ENCODE measurements around the gene C1orf35. TPM values are rescaled to one million over a fixed set of nuclear protein-coding genes. Genes with fewer than 3 reads are reported as not detected.
A peak's percentile ranks its signal among the peaks of the same experiment; 100 is the strongest.

The C1orf35 gene
- total RNA-seq, 1 donor, result 5.6 TPM

DNA sequence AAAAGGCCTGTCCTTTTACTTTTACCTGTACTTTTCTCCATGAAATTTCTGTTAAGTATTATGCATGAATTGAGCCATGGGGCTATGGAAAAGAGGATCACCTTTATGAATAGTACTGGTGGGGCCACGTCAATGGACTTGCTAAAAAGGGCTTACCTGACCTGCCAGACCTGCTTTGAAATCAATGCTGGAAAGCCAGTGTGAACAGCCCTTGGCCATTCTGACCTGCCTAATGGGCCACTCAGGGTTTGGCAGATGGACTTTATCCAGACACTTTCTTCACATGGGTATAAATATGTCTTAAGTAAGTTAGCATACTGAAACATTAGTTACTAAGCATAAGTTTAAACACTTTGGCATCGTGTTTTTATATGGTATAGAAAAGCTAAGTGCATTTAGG, 28.6 kb upstream of the C1orf35 start:
- DNase-seq (ENCODE audit: low read depth), result no peak
- no peak overlapping the region for H3K4me3 ChIP-seq (ENCODE audit: low read depth, low read length)
- TF ChIP-seq, protein P1, sequence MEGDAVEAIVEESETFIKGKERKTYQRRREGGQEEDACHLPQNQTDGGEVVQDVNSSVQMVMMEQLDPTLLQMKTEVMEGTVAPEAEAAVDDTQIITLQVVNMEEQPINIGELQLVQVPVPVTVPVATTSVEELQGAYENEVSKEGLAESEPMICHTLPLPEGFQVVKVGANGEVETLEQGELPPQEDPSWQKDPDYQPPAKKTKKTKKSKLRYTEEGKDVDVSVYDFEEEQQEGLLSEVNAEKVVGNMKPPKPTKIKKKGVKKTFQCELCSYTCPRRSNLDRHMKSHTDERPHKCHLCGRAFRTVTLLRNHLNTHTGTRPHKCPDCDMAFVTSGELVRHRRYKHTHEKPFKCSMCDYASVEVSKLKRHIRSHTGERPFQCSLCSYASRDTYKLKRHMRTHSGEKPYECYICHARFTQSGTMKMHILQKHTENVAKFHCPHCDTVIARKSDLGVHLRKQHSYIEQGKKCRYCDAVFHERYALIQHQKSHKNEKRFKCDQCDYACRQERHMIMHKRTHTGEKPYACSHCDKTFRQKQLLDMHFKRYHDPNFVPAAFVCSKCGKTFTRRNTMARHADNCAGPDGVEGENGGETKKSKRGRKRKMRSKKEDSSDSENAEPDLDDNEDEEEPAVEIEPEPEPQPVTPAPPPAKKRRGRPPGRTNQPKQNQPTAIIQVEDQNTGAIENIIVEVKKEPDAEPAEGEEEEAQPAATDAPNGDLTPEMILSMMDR (IDR thresholded peaks at IDR 0.05; ENCODE audit: insufficient read depth, low read depth, low read length), result no peak

DNA sequence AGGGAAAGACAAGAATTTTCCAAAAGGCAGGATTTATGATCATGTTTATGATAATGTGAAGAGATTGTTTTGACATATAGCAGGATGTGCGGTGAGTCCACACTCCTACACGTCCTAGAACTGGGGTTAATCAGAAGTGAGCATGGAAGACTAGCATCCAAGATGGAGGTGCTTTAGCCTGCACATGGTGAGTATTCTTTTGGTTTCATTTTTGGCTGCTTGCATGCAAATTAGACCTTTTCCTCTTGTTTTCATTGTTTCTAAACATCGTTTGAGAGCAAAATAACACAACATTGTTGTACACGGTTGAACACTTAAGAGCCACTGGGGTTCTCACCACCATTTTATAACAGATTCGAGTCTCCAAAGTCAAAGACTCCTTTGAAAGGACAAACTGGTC, 22.1 kb upstream of the C1orf35 start:
- DNase-seq (ENCODE audit: low read depth), result peak; percentile 47
- no peak overlapping the region for H3K4me3 ChIP-seq (ENCODE audit: low read depth, low read length)
- TF ChIP-seq, protein P1 (IDR thresholded peaks at IDR 0.05; ENCODE audit: insufficient read depth, low read depth, low read length), result no peak

DNA sequence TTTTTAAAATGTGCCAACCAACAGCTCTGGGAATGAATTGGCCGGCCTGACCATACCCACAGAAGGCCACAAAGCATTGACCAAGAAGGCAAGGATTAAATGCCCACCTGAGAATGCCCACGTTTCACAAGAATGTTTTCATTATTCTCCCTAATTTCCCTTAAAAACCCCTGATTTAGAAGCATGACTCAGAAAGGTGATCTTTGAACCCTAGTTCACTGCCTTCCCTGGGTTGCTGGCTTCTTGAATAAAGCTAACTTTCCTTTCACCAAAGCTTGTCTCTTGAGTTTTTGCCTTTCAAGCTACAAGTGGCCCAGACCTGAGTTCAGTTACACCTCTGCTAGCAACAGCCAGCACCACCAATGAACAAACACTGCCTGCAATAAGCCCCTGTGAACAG, 20.4 kb upstream of the C1orf35 start:
- no peak for DNase-seq (ENCODE audit: low read depth)
- H3K4me3 ChIP-seq (ENCODE audit: low read depth, low read length), result no peak overlapping the region
- TF ChIP-seq, protein P1 (IDR thresholded peaks at IDR 0.05; ENCODE audit: insufficient read depth, low read depth, low read length), result no peak

DNA sequence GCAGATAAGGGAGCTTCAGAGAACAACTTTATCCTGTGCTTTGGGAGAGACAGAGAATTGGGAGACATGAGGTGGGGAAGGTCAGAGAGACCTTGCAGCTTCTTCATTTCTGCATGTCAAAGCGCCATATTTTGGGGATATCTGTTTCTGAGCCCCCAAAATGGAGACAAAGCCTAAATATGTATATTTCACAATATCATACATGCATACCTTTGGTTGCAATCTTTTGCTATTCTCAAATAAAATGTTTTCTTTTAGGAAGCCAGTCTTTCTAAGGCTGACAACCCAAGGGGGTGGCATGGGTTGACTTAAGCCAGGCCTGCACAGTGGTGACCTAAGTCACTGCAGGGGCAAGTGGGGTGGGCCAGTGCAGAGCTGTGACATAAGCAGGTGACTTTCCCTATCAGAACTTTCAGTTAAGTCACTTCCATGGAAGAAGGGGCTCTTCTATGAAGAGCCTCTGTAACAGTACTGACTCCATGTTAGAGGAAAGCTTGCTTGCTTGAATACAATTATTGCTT, 19.9 kb upstream of the C1orf35 start:
- no peak overlapping the region for H3K4me3 ChIP-seq (ENCODE audit: low read depth, low read length)
- TF ChIP-seq, protein P1 (IDR thresholded peaks at IDR 0.05; ENCODE audit: insufficient read depth, low read depth, low read length), result no peak
- no peak for DNase-seq (ENCODE audit: low read depth)

DNA sequence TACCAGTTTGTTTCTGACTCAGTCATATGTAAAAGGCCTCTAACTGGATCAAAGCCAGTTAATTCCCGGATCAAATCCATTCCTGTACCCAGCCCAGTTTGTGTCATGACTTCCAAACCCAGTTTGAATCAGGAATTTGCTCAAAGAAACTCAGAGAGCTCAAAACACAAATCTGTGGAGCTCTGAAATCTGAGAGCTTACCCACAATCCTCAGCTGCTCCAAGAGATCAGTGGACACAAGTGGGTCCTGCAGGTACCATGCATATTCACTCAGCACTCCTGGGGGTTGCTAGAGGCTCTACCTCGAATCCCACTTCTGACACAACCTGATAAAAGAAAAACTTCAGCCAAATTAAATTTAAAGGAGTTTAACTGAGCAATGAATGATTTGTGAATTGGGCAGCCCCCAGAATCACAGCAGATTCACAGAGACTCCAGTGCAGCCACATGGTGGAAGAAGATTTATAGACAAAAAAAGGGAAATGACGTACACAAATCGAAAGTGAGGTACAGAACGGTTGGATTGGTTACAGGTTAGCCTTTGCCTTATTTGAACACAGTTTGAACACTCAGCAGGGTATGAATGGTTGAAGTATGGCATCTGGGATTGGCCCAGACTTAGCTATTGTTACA, 17.8 kb upstream of the C1orf35 start:
- DNase-seq (ENCODE audit: low read depth), result no peak
- no peak overlapping the region for H3K4me3 ChIP-seq (ENCODE audit: low read depth, low read length)
- TF ChIP-seq, protein P1 (IDR thresholded peaks at IDR 0.05; ENCODE audit: insufficient read depth, low read depth, low read length), result no peak

DNA sequence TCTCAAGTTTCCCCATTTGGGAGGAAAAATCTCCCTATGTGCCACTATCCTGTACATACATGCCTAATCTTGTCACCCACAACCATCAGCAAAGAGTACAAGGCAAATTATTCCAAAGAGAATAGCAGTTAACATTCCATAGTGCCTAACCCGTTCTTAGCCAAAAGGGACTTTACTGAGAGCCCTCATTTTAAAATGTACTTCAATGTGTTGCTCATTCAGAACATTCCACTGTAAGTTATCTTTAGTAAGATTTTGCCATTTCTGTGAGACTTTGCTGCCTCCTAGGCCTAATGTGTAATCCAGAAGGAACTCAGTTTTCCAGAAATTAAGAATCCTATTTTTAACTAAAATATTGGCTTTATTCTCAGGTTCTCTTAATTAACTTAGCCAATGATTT, 17.2 kb upstream of the C1orf35 start:
- no peak for DNase-seq (ENCODE audit: low read depth)
- TF ChIP-seq, protein P1 (IDR thresholded peaks at IDR 0.05; ENCODE audit: insufficient read depth, low read depth, low read length), result no peak
- H3K4me3 ChIP-seq (ENCODE audit: low read depth, low read length), result no peak overlapping the region

DNA sequence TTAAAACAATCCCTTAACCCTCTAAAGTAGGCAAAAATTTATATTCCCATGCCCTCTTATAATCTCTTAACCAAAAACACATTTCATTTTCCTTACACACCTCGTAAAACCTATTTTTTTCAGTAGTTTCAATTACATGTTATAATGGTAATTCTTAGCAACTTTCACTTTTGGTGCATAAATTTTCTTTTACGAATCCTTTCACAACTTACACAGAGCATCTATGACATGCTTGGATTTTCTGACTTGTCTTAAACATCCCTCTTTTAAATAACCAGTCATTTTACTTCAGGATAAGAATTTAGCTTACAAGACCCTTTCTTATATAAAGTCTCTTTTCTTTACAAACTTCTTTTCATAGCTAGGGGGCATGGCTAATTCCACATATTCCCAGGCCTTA, 14.9 kb upstream of the C1orf35 start:
- TF ChIP-seq, protein P1 (IDR thresholded peaks at IDR 0.05; ENCODE audit: insufficient read depth, low read depth, low read length), result no peak
- no peak overlapping the region for H3K4me3 ChIP-seq (ENCODE audit: low read depth, low read length)
- no peak for DNase-seq (ENCODE audit: low read depth)
